ENCODE results near the gene SH2D4B. TPM values are rescaled to one million over a fixed set of nuclear protein-coding genes. Genes with fewer than 3 reads are reported as not detected.
A peak's percentile ranks its signal among the peaks of the same experiment; 100 is the strongest.

Gene SH2D4B
- total RNA-seq, 1 donor from 2014 or later = 0.43 TPM

DNA sequence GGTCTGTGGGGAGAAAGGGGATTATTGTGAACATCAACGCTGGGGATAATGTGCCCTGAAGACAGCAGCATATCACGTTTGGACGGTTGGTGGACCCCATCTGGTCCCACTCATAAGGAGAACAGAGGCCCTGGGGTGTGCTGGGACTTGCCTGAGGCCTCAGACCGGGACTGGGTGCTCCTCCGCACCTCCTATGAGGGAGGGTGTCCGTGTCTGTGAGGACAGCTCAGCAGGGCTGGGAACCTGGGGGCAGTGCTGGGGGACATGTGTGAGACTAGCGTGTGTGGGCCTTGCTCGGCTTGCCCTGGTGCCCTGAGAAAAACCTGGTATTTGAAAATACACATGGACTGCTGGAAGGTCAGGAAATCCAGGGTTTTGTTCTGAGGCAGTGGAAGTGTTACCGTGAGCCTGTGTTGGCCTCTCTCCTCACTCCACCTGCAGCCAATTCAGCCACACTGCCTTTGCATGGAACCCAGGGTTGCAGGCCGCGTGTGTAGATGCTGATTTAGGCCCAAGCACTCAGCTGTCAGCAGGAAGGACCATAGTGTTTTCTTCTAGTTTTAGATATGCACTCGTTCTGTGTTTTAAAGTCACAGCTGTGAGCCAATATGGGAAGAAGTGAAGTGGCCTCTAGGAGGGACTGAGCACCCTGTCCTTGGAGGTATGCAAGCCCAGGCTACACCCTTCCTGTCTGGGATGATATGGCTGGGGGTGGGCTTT, 13.4 kb upstream of the SH2D4B start:
- TF ChIP-seq, protein P1, sequence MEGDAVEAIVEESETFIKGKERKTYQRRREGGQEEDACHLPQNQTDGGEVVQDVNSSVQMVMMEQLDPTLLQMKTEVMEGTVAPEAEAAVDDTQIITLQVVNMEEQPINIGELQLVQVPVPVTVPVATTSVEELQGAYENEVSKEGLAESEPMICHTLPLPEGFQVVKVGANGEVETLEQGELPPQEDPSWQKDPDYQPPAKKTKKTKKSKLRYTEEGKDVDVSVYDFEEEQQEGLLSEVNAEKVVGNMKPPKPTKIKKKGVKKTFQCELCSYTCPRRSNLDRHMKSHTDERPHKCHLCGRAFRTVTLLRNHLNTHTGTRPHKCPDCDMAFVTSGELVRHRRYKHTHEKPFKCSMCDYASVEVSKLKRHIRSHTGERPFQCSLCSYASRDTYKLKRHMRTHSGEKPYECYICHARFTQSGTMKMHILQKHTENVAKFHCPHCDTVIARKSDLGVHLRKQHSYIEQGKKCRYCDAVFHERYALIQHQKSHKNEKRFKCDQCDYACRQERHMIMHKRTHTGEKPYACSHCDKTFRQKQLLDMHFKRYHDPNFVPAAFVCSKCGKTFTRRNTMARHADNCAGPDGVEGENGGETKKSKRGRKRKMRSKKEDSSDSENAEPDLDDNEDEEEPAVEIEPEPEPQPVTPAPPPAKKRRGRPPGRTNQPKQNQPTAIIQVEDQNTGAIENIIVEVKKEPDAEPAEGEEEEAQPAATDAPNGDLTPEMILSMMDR (IDR thresholded peaks at IDR 0.05) = no peak
- H3K4me1 ChIP-seq = peaks cover 41% of the 10 kb centered on the region
- H3K36me3 ChIP-seq = peaks cover 29% of the 10 kb centered on the region
- H3K27me3 ChIP-seq = no peaks in the 10 kb centered on the region
- ATAC-seq (peak; percentile 13), DNase-seq (no peak)
- H3K27ac ChIP-seq = no peak overlapping the region
- H3K4me3 ChIP-seq = no peak overlapping the region
- intact Hi-C loops (cut with DNase I) = no loop called here
- no peaks in the 10 kb centered on the region for H3K9me3 ChIP-seq

DNA sequence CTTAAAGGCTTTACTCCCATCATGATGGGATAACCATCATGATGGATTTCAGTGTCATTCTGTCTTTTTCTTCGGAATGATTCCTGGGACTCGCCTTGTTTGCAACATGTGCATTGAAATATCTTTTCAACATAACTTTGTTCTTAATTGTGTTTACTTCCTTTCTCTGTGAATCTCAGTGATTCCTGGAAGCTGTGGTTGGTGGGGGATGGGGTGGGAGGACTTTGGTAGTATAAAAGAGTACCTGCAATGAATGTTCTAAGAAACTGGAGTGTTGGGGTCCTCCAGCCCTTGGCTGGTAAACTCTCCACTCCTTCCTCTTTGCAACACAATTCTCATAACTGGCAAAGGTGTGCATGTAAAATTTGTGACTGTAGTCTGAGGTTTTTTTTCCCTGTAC, 11.5 kb upstream of the SH2D4B start:
- no peak overlapping the region for H3K4me3 ChIP-seq
- no peak for ATAC-seq
- H3K36me3 ChIP-seq = peaks cover 10% of the 10 kb centered on the region
- H3K9me3 ChIP-seq = no peaks in the 10 kb centered on the region
- intact Hi-C loops (cut with DNase I) = no loop called here
- TF ChIP-seq, protein P1 (IDR thresholded peaks at IDR 0.05) = no peak
- no peaks in the 10 kb centered on the region for H3K27me3 ChIP-seq
- H3K27ac ChIP-seq = no peak overlapping the region
- DNase-seq = no peak
- peaks cover 48% of the 10 kb centered on the region for H3K4me1 ChIP-seq

DNA sequence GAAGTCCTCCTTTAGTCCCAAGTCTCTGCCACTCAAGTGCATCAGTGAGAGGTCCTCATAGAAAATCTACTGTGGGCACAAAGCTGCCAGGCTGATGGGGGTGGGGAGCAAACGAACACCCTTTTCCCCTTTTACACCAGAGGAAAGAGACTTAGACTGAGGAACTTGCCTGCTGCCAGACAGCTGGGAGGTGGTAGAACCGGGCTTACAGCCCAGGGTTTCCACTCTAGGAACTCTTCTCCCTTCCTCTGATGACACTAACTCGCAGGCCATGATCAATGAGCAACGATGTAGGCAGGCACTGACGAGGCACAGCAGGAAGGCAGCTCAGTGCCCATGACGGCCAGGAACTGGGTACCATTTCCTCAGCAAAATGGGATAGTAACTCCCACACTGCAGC, 11.0 kb upstream of the SH2D4B start:
- intact Hi-C loops (cut with DNase I) = no loop called here
- Histone ChIP-seq H3K4me3 (no peak overlapping the region), H3K27me3 (no peaks in the 10 kb centered on the region), H3K4me1 (peaks cover 48% of the 10 kb centered on the region), H3K9me3 (no peaks in the 10 kb centered on the region), H3K36me3 (peaks cover 5% of the 10 kb centered on the region), H3K27ac (no peak overlapping the region)
- no peak for DNase-seq
- peak; percentile 12 for ATAC-seq
- TF ChIP-seq, protein P1 (IDR thresholded peaks at IDR 0.05) = no peak

DNA sequence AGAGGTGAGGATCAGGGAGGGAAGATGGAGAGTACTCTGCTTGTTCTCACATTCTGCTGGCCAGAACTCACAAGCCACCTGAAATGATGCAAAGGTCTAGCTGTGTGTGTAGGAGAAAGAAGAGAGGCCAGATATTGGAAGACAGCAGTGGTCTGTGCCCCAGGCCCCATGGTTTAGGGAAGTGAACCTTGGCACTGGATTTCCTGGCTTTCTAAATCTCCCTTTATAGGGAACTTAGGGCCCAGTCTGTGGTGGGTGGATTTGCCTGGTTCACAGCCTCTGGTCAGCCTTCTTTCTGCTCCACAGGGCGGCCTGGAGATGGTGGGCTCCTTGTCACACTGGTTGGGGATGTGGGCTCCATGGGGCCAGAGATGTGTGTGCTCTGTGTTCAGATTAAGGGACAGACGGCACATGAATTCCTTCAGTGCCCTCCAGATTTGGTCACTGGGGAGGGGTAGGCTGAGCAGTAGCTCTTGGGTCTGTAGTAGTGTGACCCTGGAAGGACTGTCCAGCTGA, 9.5 kb upstream of the SH2D4B start:
- ATAC-seq = peak; percentile 67
- H3K4me1 ChIP-seq = peaks cover 48% of the 10 kb centered on the region
- no peaks in the 10 kb centered on the region for H3K9me3 ChIP-seq
- no peak overlapping the region for H3K4me3 ChIP-seq
- peak overlapping the region; percentile 24 for H3K27ac ChIP-seq
- H3K36me3 ChIP-seq = no peaks in the 10 kb centered on the region
- no peak for DNase-seq
- H3K27me3 ChIP-seq = no peaks in the 10 kb centered on the region
- intact Hi-C loops (cut with DNase I) = no loop called here
- TF ChIP-seq, protein P1 (IDR thresholded peaks at IDR 0.05) = no peak

DNA sequence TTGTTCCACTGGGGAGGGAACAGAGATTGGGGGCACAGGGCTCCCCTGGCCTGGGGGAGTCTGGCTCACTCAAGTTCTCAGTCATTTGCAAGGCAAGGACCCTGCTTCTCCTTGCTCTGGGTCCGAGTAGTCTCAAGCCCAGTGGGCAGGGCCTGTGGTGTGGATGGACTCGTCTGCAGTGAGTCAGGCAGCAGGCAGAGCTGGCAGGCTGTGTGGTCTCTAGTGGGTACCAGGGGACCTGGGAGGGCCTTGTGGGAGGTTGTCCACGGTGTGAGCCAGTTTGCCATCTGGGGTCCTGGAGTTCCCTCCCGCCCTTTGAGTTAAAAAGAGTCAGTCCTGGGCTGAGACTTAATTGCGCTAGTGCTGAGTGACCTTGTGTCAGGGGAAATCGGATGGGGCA, 8.8 kb upstream of the SH2D4B start:
- DNase-seq (no peak), ATAC-seq (no peak)
- no peaks in the 10 kb centered on the region for H3K36me3 ChIP-seq
- H3K9me3 ChIP-seq = no peaks in the 10 kb centered on the region
- intact Hi-C loops (cut with DNase I) = no loop called here
- peaks cover 48% of the 10 kb centered on the region for H3K4me1 ChIP-seq
- H3K4me3 ChIP-seq = no peak overlapping the region
- no peaks in the 10 kb centered on the region for H3K27me3 ChIP-seq
- H3K27ac ChIP-seq = peak overlapping the region; percentile 24
- TF ChIP-seq, protein P1 (IDR thresholded peaks at IDR 0.05) = no peak

Data from upper lobe of right lung (tissue), 1 donor.